SU-DHL-6 (cell line): Measurements from ENCODE around the gene SYNPR.

Experiments
- H2AFZ ChIP-seq: fragments of 200-600 bp; sonication (generic); 2 replicates; pipeline ENCODE4 v1.6.1; 2014; ENCODE audit warnings: low read depth, mild to moderate bottlenecking, moderate library complexity, mixed read lengths, antibody characterized with exemption, low read length; ENCODE audit not compliant: severe bottlenecking
- H3F3A ChIP-seq: fragments of 200-600 bp; shearing (Covaris generic); 2 replicates; pipeline ENCODE4 v1.6.0; 2016; ENCODE audit warnings: antibody characterized with exemption, mild to moderate bottlenecking; ENCODE audit not compliant: insufficient read depth
- H3K27ac ChIP-seq: fragments of 200-600 bp; sonication (generic); 2 replicates; pipeline ENCODE4 v1.5.1; 2016; ENCODE audit warnings: low read depth, mild to moderate bottlenecking, low read length, moderate library complexity, mixed read lengths
- H3K27me3 ChIP-seq: fragments of 200-600 bp; sonication (generic), shearing (Covaris generic); 2 replicates; pipeline ENCODE4 v1.6.0; 2014; ENCODE audit warnings: mild to moderate bottlenecking, low read length
- H3K36me3 ChIP-seq: fragments of 200-600 bp; sonication (generic); 2 replicates; pipeline ENCODE4 v1.6.1; 2014; ENCODE audit warnings: mild to moderate bottlenecking, low read length, mixed read lengths
- H3K4me2 ChIP-seq: fragments of 300-600, 200-600 bp; shearing (Covaris generic), sonication (generic); 2 replicates; pipeline ENCODE4 v1.6.0; 2014; ENCODE audit warnings: low read length, low read depth, mild to moderate bottlenecking; ENCODE audit not compliant: poor library complexity, severe bottlenecking
- H3K4me3 ChIP-seq: fragments of 200-600 bp; sonication (generic); 2 replicates; pipeline ENCODE4 v1.5.1; 2014; ENCODE audit warnings: antibody characterized with exemption, low read length, mild to moderate bottlenecking, mixed read lengths; ENCODE audit not compliant: insufficient read depth, poor library complexity, severe bottlenecking
- H3K79me2 ChIP-seq: fragments of 200-600 bp; sonication (generic); 2 replicates; pipeline ENCODE4 v1.6.1; 2014; ENCODE audit warnings: mild to moderate bottlenecking, low read length, moderate library complexity; ENCODE audit not compliant: insufficient read depth
- H3K9ac ChIP-seq: fragments of 200-600 bp; sonication (generic); 2 replicates; pipeline ENCODE4 v1.7.0; 2014; ENCODE audit warnings: mild to moderate bottlenecking, low read length
- H3K9me2 ChIP-seq: fragments of 200-600 bp; sonication (generic); replicated peaks from 2 replicates; pipeline ENCODE4 v1.6.1; 2014; ENCODE audit warnings: low read length; ENCODE audit not compliant: insufficient read depth
- H3K9me3 ChIP-seq: fragments of 200-600 bp; sonication (generic); 2 replicates; pipeline ENCODE4 v1.6.1; 2014; ENCODE audit warnings: low read length, mixed read lengths; ENCODE audit not compliant: insufficient read depth
- H4K20me1 ChIP-seq: fragments of 200-600 bp; sonication (generic); 2 replicates; pipeline ENCODE4 v1.6.1; 2014; ENCODE audit warnings: low read depth, mild to moderate bottlenecking, antibody characterized with exemption, low read length, moderate library complexity, mixed read lengths
- CTCF ChIP-seq: fragments of 200-600 bp; sonication (generic); IDR thresholded peaks from one replicate; pipeline ENCODE4 v1.5.1; 2017; ENCODE audit warnings: antibody characterized with exemption, mild to moderate bottlenecking, low read length, moderate library complexity; ENCODE audit not compliant: insufficient read depth, poor library complexity, severe bottlenecking
- EZH2phosphoT487 ChIP-seq: fragments of 200-600 bp; sonication (generic), shearing (Covaris generic); conservative IDR thresholded peaks from 2 replicates; pipeline ENCODE4 v1.6.1; 2018; ENCODE audit warnings: mild to moderate bottlenecking, antibody characterized with exemption, low read length, moderate library complexity, mixed read lengths

Gene SYNPR

GRCh38 chr3:63242124-63242523, 36.0 kb upstream of the SYNPR start:
- Histone ChIP-seq H3K4me2 (no peak overlapping the region), H3K79me2 (no peaks in the 10 kb centered on the region), H3K9me2 (no peaks in the 10 kb centered on the region), H3F3A (no peaks in the 10 kb centered on the region), H3K36me3 (no peaks in the 10 kb centered on the region), H4K20me1 (no peaks in the 10 kb centered on the region), H3K27ac (no peak overlapping the region), H2AFZ (no peak overlapping the region), H3K27me3 (no peaks in the 10 kb centered on the region), H3K9me3 (no peaks in the 10 kb centered on the region), H3K9ac (no peak overlapping the region), H3K4me3 (no peak overlapping the region)
- TF ChIP-seq EZH2phosphoT487 (no peak), CTCF (no peak)

GRCh38 chr3:63244486-63244885, 33.6 kb upstream of the SYNPR start:
- H3K27ac ChIP-seq, result no peak overlapping the region
- no peak for TF ChIP-seq CTCF
- no peak for TF ChIP-seq EZH2phosphoT487
- no peak overlapping the region for H2AFZ ChIP-seq
- no peaks in the 10 kb centered on the region for H3K27me3 ChIP-seq
- H3K4me2 ChIP-seq, result no peak overlapping the region
- H3K9me3 ChIP-seq, result no peaks in the 10 kb centered on the region
- no peaks in the 10 kb centered on the region for H4K20me1 ChIP-seq
- H3K79me2 ChIP-seq, result no peaks in the 10 kb centered on the region
- H3K9ac ChIP-seq, result no peak overlapping the region
- no peaks in the 10 kb centered on the region for H3K36me3 ChIP-seq
- H3F3A ChIP-seq, result no peaks in the 10 kb centered on the region
- H3K9me2 ChIP-seq, result no peaks in the 10 kb centered on the region
- no peak overlapping the region for H3K4me3 ChIP-seq

GRCh38 chr3:63245726-63246241, 32.3 kb upstream of the SYNPR start:
- Histone ChIP-seq H3K79me2 (no peaks in the 10 kb centered on the region), H3K36me3 (no peaks in the 10 kb centered on the region), H3K27me3 (no peaks in the 10 kb centered on the region), H3K9ac (no peak overlapping the region), H3K4me2 (no peak overlapping the region), H3F3A (no peaks in the 10 kb centered on the region), H3K9me3 (no peaks in the 10 kb centered on the region), H4K20me1 (no peaks in the 10 kb centered on the region), H3K4me3 (no peak overlapping the region), H3K27ac (no peak overlapping the region), H2AFZ (no peak overlapping the region), H3K9me2 (no peaks in the 10 kb centered on the region)
- no peak for TF ChIP-seq CTCF
- no peak for TF ChIP-seq EZH2phosphoT487

- Histone ChIP-seq H4K20me1 (no peaks in the 10 kb centered on the region), H3K4me2 (no peak overlapping the region), H3K27me3 (no peaks in the 10 kb centered on the region), H2AFZ (no peak overlapping the region), H3K79me2 (no peaks in the 10 kb centered on the region), H3K9me3 (no peaks in the 10 kb centered on the region), H3K9ac (no peak overlapping the region), H3K36me3 (no peaks in the 10 kb centered on the region), H3K27ac (no peak overlapping the region), H3K4me3 (no peak overlapping the region), H3K9me2 (no peaks in the 10 kb centered on the region), H3F3A (no peaks in the 10 kb centered on the region)
- TF ChIP-seq EZH2phosphoT487 (no peak), CTCF (no peak)
Measured at GRCh38 chr3:63248015-63248414, 30.1 kb upstream of the SYNPR start.
